SK-N-SH (cell line): ENCODE measurements around the gene SPOCK1. TPM values are rescaled to one million over a fixed set of nuclear protein-coding genes. Genes with fewer than 3 reads are reported as not detected.

Experiments used
- CTCF ChIA-PET: fragments of 300-600, 350-600 bp; formaldehyde crosslinking; extraction: SDS; loops from one replicate; lab custom pipeline; 2021; lab: Yijun Ruan, JAX
- POLR2A ChIA-PET: fragments of 350-600 bp; sonication (Branson Sonifier 250); formaldehyde crosslinking; extraction: SDS; loops from one replicate; lab custom pipeline; 2020; ENCODE audit warnings: antibody characterized with exemption, inconsistent platforms; lab: Yijun Ruan, JAX
- DNase-seq: peaks from one replicate; pipeline ENCODE4 v3.0.0; 2012
- H2AFZ ChIP-seq: fragments of 200-600 bp; sonication (generic); 2 replicates; pipeline ENCODE4 v1.8.1; 2016; ENCODE audit warnings: antibody characterized with exemption, mild to moderate bottlenecking, low read depth
- H3F3A ChIP-seq: fragments of 200-600 bp; sonication (generic); replicated peaks from 2 replicates; pipeline ENCODE3; 2016; ENCODE audit warnings: antibody characterized with exemption, mild to moderate bottlenecking; ENCODE audit not compliant: insufficient read depth
- H3K27ac ChIP-seq, 2 experiments: fragments of 200-500 bp in 1 of 2; fragments of 200-600 bp in 1 of 2; sonication (Bioruptor generic) in 1 of 2; sonication (generic), shearing (Covaris generic) in 1 of 2; 2 replicates each; pipeline versions ENCODE4 v1.5.1 to v1.6.1; 2014 to 2016; ENCODE audit warnings: low read depth in 2 of 2, inconsistent platforms in 1 of 2, low read length in 1 of 2, mild to moderate bottlenecking in 1 of 2, mixed read lengths in 1 of 2
- H3K27me3 ChIP-seq: fragments of 200-600 bp; sonication (generic), shearing (Covaris generic); 2 replicates; pipeline ENCODE4 v1.6.1; 2016; ENCODE audit warnings: mixed run types; ENCODE audit not compliant: insufficient read depth
- H3K36me3 ChIP-seq, 2 experiments: fragments of 200-500 bp in 1 of 2; fragments of 200-600 bp in 1 of 2; sonication (Bioruptor generic) in 1 of 2; sonication (generic) in 1 of 2; replicated peaks in 1 of 2; 2 replicates each; pipeline versions ENCODE3 to v1.5.1; 2014 to 2016; ENCODE audit warnings: low read length in 1 of 2, mild to moderate bottlenecking in 1 of 2; ENCODE audit not compliant: insufficient read depth in 2 of 2, control insufficient read depth in 1 of 2
- H3K4me1 ChIP-seq, 2 experiments: fragments of 200-500 bp in 1 of 2; fragments of 200-600 bp in 1 of 2; sonication (Bioruptor generic) in 1 of 2; sonication (generic), shearing (Covaris generic) in 1 of 2; 2 replicates each; pipeline versions ENCODE4 v1.5.1 to v1.6.1; 2014 to 2016; ENCODE audit warnings: low read depth in 1 of 2, low read length in 1 of 2, mixed run types in 1 of 2; ENCODE audit not compliant: insufficient read depth in 2 of 2, control insufficient read depth in 1 of 2
- H3K4me2 ChIP-seq: fragments of 200-600 bp; sonication (generic), shearing (Covaris generic); 2 replicates; pipeline ENCODE4 v1.6.1; 2017; ENCODE audit warnings: mixed run types
- H3K4me3 ChIP-seq, 2 experiments: fragments of 200-500 bp in 1 of 2; fragments of 200-600 bp in 1 of 2; sonication (Bioruptor generic) in 1 of 2; sonication (generic), shearing (Covaris generic) in 1 of 2; 2 replicates each; pipeline versions ENCODE4 v1.5.1 to v1.8.1; 2014 to 2016; ENCODE audit warnings: low read depth in 2 of 2, inconsistent platforms in 1 of 2, low read length in 1 of 2, mild to moderate bottlenecking in 1 of 2, mixed read lengths in 1 of 2, moderate library complexity in 1 of 2
- H3K79me2 ChIP-seq: fragments of 200-600 bp; sonication (generic); 2 replicates; pipeline ENCODE4 v1.8.1; 2017; ENCODE audit warnings: mild to moderate bottlenecking; ENCODE audit not compliant: insufficient read depth
- H3K9ac ChIP-seq: fragments of 200-600 bp; sonication (generic); 2 replicates; pipeline ENCODE4 v1.6.1; 2017; ENCODE audit warnings: mixed run types
- H3K9me2 ChIP-seq: fragments of 200-600 bp; sonication (generic); 2 replicates; pipeline ENCODE4 v1.6.1; 2017; ENCODE audit warnings: mixed run types
- H3K9me3 ChIP-seq: fragments of 200-600 bp; sonication (generic); 2 replicates; pipeline ENCODE4 v1.6.1; 2017; ENCODE audit warnings: mixed run types, mild to moderate bottlenecking, moderate library complexity
- H4K20me1 ChIP-seq: fragments of 200-600 bp; sonication (generic); 2 replicates; pipeline ENCODE4 v1.6.1; 2017; ENCODE audit warnings: mild to moderate bottlenecking, mixed run types; ENCODE audit not compliant: insufficient read depth
- EP300 ChIP-seq, 2 experiments: IDR thresholded peaks; 2 replicates each; pipeline versions ENCODE4 v1.4.0 to v1.6.1; 2012; ENCODE audit warnings: borderline replicate concordance in 1 of 2, low read depth in 1 of 2, low read length in 1 of 2
- EZH2phosphoT487 ChIP-seq: fragments of 200-600 bp; sonication (generic); IDR thresholded peaks from 2 replicates; pipeline ENCODE4 v1.6.1; 2017; ENCODE audit warnings: low read depth, mixed run types, mild to moderate bottlenecking, antibody characterized with exemption, moderate library complexity, borderline replicate concordance
- FOSL2 ChIP-seq: IDR thresholded peaks from 2 replicates; pipeline ENCODE4 v1.4.0; 2012; ENCODE audit warnings: low read depth, mild to moderate bottlenecking, moderate library complexity, borderline replicate concordance
- FOXJ3 ChIP-seq: sonication (generic); formaldehyde crosslinking; IDR thresholded peaks from 2 replicates; pipeline ENCODE4 v1.5.1; 2020; ENCODE audit warnings: mild to moderate bottlenecking, missing genetic modification reagents
- GABPA ChIP-seq: IDR thresholded peaks from 2 replicates; pipeline ENCODE4 v1.4.0; 2012; ENCODE audit warnings: low read depth, mild to moderate bottlenecking
- IRF3 ChIP-seq: fragments of 150-350 bp; IDR thresholded peaks from 2 replicates; pipeline ENCODE4 v1.6.1; 2016; ENCODE audit warnings: mild to moderate bottlenecking, low read depth, low read length
- JUND ChIP-seq: IDR thresholded peaks from 2 replicates; pipeline ENCODE4 v1.4.0; 2012
- MEF2A ChIP-seq: IDR thresholded peaks from 2 replicates; pipeline ENCODE4 v1.4.0; 2012; ENCODE audit warnings: low read depth, borderline replicate concordance
- NFIC ChIP-seq: IDR thresholded peaks from 2 replicates; pipeline ENCODE4 v1.4.0; 2012; ENCODE audit warnings: borderline replicate concordance
- NRF1 ChIP-seq: IDR thresholded peaks from 2 replicates; pipeline ENCODE4 v1.6.1; 2012; ENCODE audit warnings: low read depth, mild to moderate bottlenecking, low read length
- RCOR1 ChIP-seq: fragments of 150-350 bp; IDR thresholded peaks from 2 replicates; pipeline ENCODE4 v1.6.1; 2017; ENCODE audit warnings: antibody characterized with exemption, low read length
- RXRA ChIP-seq: IDR thresholded peaks from 2 replicates; pipeline ENCODE4 v1.4.0; 2012; ENCODE audit warnings: low read depth, mild to moderate bottlenecking, borderline replicate concordance
- SIN3A ChIP-seq: IDR thresholded peaks from 2 replicates; pipeline ENCODE4 v1.6.1; 2012; ENCODE audit warnings: low read depth, mild to moderate bottlenecking, low read length, moderate library complexity, borderline replicate concordance
- TAF1 ChIP-seq: IDR thresholded peaks from 2 replicates; pipeline ENCODE4 v1.6.1; 2012; ENCODE audit warnings: low read depth, mild to moderate bottlenecking, low read length, moderate library complexity, borderline replicate concordance
- TCF12 ChIP-seq: IDR thresholded peaks from 2 replicates; pipeline ENCODE4 v1.4.0; 2012
- YY1 ChIP-seq: IDR thresholded peaks from 2 replicates; pipeline ENCODE4 v1.4.0; 2012; ENCODE audit warnings: low read depth, mild to moderate bottlenecking
- WGBS: methylation state at CpG from one replicate; pipeline ENCODE4 v1.1.6; 2017; ENCODE audit warnings: low lambda C conversion rate; 5-methylcytosine and 5-hydroxymethylcytosine counted together
- polyA plus RNA-seq, 3 experiments: library from polyadenylated mRNA; depleted of rRNA; stranded (reverse); fragments of >200 nt; gene quantifications; 2 replicates each; pipeline ENCODE4 v1.2.3, GENCODE V29; 2012
- TF ChIP-seq, protein P1 (sequence below): IDR thresholded peaks from 2 replicates; pipeline ENCODE4 v1.4.0; 2012; ENCODE audit warnings: low read depth, borderline replicate concordance
- TF ChIP-seq, protein P2 (sequence below): IDR thresholded peaks from 2 replicates; pipeline ENCODE4 v1.6.1; 2012; ENCODE audit warnings: mild to moderate bottlenecking, low read depth, low read length, moderate library complexity
- TF ChIP-seq, protein P3 (sequence below): IDR thresholded peaks from 2 replicates; pipeline ENCODE4 v1.4.0; 2012; ENCODE audit warnings: low read depth

The SPOCK1 gene
- polyA plus RNA-seq, 1 of the 3 experiments (the other 2 are of a cell fraction): 11.3 TPM

- TF ChIP-seq MEF2A (0 out of 2 replicates have a peak, but pooled peaks have one; percentile 14), TAF1 (no peak), GABPA (no peak), IRF3 (no peak), YY1 (no peak), TCF12 (peak; percentile 69), RXRA (no peak), SIN3A (no peak)
- TF ChIP-seq, protein P1, sequence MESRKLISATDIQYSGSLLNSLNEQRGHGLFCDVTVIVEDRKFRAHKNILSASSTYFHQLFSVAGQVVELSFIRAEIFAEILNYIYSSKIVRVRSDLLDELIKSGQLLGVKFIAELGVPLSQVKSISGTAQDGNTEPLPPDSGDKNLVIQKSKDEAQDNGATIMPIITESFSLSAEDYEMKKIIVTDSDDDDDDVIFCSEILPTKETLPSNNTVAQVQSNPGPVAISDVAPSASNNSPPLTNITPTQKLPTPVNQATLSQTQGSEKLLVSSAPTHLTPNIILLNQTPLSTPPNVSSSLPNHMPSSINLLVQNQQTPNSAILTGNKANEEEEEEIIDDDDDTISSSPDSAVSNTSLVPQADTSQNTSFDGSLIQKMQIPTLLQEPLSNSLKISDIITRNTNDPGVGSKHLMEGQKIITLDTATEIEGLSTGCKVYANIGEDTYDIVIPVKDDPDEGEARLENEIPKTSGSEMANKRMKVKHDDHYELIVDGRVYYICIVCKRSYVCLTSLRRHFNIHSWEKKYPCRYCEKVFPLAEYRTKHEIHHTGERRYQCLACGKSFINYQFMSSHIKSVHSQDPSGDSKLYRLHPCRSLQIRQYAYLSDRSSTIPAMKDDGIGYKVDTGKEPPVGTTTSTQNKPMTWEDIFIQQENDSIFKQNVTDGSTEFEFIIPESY: no peak
- TF ChIP-seq, protein P2, sequence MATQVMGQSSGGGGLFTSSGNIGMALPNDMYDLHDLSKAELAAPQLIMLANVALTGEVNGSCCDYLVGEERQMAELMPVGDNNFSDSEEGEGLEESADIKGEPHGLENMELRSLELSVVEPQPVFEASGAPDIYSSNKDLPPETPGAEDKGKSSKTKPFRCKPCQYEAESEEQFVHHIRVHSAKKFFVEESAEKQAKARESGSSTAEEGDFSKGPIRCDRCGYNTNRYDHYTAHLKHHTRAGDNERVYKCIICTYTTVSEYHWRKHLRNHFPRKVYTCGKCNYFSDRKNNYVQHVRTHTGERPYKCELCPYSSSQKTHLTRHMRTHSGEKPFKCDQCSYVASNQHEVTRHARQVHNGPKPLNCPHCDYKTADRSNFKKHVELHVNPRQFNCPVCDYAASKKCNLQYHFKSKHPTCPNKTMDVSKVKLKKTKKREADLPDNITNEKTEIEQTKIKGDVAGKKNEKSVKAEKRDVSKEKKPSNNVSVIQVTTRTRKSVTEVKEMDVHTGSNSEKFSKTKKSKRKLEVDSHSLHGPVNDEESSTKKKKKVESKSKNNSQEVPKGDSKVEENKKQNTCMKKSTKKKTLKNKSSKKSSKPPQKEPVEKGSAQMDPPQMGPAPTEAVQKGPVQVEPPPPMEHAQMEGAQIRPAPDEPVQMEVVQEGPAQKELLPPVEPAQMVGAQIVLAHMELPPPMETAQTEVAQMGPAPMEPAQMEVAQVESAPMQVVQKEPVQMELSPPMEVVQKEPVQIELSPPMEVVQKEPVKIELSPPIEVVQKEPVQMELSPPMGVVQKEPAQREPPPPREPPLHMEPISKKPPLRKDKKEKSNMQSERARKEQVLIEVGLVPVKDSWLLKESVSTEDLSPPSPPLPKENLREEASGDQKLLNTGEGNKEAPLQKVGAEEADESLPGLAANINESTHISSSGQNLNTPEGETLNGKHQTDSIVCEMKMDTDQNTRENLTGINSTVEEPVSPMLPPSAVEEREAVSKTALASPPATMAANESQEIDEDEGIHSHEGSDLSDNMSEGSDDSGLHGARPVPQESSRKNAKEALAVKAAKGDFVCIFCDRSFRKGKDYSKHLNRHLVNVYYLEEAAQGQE: no peak
- TF ChIP-seq, protein P3, sequence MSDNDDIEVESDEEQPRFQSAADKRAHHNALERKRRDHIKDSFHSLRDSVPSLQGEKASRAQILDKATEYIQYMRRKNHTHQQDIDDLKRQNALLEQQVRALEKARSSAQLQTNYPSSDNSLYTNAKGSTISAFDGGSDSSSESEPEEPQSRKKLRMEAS: no peak
These were observed 188.9 kb downstream of the SPOCK1 start (continued) for GRCh38 chr5:137310051-137310730.

- no peaks in the 10 kb centered on the region for H3K9me3 ChIP-seq
- ChIA-PET CTCF (interaction anchor here (1.2 to 3.4 kb wide), 2 partner anchors 9 to 12 kb away, joined by 4 to 34 read pairs; no protein-coding TSS in a partner anchor), POLR2A (no interaction called here)
- peaks cover 14% of the 10 kb centered on the region for H3F3A ChIP-seq
- no peak overlapping the region for H3K9ac ChIP-seq
- DNase-seq: no peak
- H2AFZ ChIP-seq: no peak overlapping the region
- 92% methylated on average over 2 of the region's 2 CpGs for WGBS
- no peaks in the 10 kb centered on the region for H3K9me2 ChIP-seq
- H3K27ac ChIP-seq: peak overlapping the region in 1 of 2 experiments; percentile 78; a peak in 2 of 4 replicates
- H3K4me2 ChIP-seq: no peak overlapping the region
- peaks cover 20% of the 10 kb centered on the region for H3K79me2 ChIP-seq
- H3K36me3 ChIP-seq: no peaks in the 10 kb centered on the region
- H3K4me1 ChIP-seq: peaks cover 12 to 23% of the 10 kb centered on the region in 2 experiments
- H3K4me3 ChIP-seq: no peak overlapping the region
- H3K27me3 ChIP-seq: no peaks in the 10 kb centered on the region
- no peaks in the 10 kb centered on the region for H4K20me1 ChIP-seq
- TF ChIP-seq MEF2A (no peak), NFIC (no peak), EZH2phosphoT487 (no peak), RCOR1 (no peak), SIN3A (no peak), EP300 (IDR thresholded peaks at IDR 0.05; ENCODE audit: borderline replicate concordance in 1 of 2, low read depth in 1 of 2, low read length in 1 of 2) (no peak), NRF1 (no peak), JUND (no peak), FOSL2 (no peak), FOXJ3 (CRISPR knock-in tag) (no peak), RXRA (no peak)
- TF ChIP-seq, protein P1: no peak
- TF ChIP-seq, protein P3: no peak
These were observed 189.8 kb downstream of the SPOCK1 start for GRCh38 chr5:137309290-137309689.
